EH (cell line): ENCODE measurements around the gene MSRB1.
"Not testable (repeated sequence)": the region's sequence is repeated elsewhere in the genome, so short reads cannot be mapped to it uniquely, and the experiment has no call there.

Source experiments
- DNase-seq: peaks from one replicate; pipeline ENCODE4 v3.0.0-alpha.2; 2015; ENCODE audit warnings: low read depth

The MSRB1 gene

DNA sequence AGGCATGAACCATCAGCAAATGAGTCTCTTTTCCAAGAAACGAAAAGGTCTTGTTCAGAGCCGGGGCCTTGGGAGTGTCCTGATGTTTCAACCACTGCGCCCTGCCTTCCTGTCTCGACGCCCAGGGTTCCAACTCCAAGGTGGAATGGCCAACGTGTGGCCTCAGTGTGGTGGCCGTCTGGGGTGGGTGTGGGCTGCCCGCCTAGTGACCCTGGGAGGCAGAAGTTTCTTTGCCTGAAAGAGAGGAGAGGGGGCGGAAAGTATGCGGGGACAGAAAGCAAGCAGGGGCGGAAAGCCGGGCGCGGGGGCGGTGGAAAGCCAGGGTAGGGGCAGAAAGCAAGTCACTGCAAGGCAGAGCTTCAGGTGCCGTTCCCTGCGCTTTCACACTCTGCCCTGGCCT is 4.1 kb downstream of the MSRB1 start:
- no peak for DNase-seq

DNA sequence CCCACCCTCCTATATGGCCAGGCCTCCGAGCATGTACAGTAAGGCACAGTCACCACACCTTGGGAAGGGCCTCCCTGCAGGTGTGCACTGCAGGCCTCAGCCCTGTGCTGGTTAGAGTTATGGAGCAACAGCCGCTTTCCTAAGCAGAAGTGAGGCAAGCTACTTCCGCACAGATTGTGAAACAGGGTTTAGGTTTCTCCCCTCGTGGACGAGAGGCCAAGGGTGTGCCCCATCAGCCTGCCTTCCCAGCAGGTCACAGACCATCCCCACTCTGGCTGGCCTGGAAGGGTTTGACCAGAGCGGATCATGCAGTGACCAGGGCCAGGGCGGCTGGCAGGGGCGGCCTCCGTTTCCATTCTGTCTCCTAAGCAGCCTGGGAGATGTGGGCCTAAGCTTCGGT is 4.7 kb downstream of the MSRB1 start:
- DNase-seq, result no peak

DNA sequence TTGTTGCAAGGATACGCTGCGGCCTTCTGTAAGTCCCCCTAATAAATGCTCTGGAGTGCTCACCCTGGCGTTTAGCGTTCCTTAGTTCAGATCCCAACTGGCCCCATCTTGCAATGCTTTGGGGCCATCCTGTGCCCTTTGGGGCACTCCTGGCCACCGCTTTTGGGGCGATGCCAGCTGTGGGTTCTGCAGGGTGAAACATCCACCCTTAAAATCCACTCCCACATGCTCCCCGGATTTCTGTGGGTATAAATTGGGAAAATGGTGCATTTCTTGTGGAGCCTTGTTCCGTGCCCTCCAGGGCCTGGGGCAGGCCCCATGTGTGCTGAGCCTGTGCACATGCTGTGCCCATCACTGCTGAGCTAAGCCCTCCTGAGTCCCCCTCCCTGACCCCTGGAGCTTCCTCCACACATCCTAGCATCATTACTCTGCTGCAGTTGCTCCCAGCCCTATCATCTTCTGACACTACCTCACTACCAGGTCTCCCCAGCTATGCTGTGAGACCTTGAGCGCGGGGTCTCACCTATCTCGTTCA is 6.0 kb downstream of the MSRB1 start:
- DNase-seq, result no peak

DNA sequence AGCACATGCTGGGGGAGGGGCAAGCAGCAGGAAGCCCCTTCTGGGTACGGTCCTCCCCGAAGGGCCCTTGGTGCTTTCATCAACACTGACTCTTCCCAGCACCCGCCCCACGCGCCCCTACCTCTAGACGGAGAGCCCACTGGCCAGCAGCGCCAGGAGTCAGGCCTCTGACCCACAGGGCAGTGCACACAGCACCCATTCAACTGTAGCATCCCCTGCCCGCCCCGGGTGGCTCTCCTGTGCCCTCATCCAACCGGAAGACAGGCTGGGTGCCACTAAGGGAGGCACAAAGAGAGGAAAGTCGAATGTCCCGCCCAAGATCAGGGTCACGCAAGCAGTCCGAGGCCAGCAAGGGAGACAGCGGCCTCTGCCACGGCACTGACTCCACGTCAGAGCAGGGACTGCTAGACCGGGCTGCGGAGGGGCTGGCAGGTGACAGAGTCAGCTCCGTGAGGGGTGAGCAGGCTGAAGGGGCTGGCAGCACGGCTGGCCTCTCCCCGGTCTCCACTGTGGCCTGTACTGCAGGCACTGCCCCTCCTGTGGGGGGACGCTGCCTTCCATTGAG is 9.8 kb downstream of the MSRB1 start:
- no peak for DNase-seq

DNA sequence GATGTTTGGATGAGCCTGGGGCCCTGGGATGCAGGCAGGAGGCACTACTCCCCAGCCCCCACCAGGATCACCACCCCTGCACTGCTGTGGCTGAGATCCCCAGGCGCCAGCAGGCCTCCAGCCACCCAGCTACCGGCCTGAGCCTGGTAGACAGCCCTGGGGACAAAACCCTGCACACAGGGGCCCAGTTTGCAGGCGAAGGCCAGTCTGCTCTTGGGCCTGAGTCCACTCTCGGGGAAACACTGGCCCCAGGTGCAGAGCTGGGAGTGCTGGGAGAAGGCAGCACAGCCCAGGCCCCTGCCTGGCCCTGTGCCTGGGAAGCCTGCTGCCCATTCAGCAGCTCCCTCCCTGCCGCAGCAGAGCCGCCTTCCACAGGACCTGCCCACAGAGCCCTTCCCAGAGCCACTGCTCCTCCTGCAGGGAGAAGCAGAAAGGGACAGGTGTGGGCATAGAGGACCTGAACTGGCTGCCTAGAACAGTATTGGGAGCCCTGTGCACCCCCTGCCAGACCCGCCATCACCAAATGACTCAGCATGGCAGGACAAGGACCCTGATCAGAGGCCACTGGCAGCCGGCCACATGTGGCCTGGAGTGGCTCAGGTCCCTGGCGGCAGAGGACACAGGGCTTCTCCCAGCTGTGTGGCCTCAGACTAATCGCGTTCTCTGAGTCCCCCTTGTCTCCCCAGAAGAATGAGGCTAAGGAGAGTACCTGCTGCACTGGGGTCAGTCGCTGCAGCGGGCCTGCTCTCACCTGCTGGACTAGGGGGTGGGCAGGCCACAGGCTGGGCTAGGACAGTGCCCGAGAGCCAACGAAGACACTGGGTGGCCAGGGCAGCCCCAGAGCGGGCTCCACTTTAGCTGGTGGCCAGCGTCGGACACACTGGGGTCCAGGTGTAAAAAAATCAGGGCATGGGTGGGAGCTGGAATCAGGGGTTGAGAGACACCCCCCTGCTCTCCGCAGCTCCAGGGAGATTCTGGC is 10.7 kb downstream of the MSRB1 start:
- peak; percentile 24 for DNase-seq

DNA sequence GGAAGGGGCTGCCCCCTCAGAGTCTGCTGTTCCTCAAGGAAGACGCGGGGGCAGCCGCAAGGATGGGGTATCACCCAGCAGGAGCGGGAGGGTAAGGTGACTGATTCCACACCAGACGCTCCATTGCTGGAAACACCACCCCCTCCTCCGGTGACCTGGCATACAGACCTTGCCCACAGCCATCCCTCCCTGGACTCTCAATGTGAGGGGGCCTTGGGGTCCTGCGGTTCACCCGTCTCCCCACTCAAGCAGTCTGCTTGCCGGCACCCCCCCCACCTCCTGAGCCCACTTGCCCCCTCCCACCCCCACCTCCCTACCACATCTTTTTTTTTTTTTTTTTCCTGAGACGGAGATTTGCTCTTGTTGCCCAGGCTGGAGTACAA is 12.7 kb downstream of the MSRB1 start:
- no peak for DNase-seq

DNA sequence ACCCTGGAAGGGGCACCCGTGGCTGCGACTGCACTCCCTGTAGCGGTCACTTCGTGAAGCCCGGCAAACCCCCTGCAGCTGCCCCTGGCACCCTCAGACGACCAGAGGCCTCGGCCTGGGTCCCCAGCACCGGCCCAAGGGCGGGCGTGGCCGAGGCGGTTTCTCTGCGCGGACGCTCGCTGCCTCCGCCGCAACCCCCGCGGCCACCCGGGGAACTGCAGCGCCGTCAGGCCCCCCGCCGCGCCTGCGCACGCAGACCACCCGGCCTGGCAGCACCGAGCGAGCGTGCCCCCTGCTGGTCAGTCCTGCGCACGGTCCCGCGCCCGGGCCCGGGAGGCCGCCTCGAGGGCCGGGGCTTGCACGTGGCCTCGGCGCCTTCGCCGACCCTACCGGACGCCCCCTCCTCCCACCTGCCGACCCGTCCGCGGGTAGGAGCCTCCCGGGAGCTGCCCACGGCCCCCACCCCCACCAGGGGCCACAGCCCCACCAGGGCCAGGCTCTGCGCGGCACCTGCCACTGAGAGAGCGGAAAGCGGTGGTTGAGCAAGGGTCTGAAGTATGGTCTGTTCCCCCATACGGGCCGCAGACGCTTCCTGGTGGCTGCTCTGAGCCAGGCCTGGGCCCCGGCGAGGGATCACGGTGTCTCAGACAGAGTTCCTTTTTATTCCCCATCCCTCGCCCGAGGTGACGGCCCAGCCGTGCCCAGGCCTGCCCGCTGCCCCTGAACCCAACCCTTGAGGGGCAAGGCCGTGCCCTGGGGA is 13.2 kb downstream of the MSRB1 start:
- peak; percentile 80 for DNase-seq

DNA sequence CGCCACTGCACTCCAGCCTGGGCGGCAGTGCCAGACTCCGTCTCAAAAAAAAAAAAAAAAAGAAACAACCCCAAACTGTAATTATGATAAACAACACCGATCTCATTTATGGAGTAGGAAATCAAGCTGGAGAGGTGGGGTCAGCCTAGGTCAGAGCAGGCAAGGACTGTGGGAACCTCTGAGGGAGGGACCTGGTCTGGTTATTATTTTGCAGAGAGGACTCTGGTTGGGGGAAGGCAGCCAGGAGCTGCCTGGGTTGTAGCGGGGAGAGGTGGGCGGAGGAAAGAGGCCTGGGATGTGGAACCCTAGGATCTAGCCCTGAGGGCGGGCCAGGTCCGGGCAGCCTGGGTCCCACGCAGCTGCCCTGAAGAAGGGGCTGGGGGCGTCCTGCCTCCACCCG is 13.9 kb downstream of the MSRB1 start:
- peak; percentile 46 for DNase-seq

DNA sequence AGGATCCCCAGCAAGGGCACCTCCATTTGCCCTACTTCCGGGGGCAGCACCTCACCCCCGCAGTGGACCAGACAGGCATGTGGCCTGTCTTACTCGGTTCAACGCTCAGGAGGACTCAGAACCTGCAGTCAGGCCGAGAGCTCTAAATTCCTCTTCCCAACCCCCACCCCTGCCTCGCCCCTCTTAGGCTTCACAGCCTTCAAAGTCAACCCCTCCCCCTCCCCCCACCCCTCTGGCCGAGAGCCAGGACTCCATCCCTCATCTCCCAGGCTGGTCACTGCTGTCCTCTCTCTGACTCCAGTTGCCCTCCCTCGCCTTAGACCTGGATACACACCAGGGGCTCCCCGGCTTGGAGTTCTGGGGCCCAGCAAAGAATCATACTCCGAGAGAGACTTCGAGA is 16.7 kb downstream of the MSRB1 start:
- no peak for DNase-seq

DNA sequence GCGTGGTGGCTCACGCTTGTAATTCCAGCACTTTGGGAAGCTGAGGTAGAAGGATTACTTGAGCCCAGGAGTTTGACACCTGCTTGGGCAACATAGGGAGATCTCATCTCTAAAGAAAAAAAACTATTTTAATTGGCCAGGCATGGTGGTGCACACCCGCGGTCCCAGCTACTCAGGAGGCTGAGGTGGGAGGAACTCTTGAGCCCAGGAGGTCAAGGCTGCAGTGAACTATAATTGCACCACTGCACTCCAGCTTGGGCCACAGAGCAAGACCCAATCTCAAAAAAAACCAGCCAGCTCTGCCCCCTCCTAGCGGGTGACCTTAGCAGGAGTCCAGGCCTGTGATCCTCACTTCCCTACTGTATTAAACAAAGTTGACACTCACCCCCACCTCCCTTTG is 18.9 kb downstream of the MSRB1 start:
- DNase-seq, result no peak

DNA sequence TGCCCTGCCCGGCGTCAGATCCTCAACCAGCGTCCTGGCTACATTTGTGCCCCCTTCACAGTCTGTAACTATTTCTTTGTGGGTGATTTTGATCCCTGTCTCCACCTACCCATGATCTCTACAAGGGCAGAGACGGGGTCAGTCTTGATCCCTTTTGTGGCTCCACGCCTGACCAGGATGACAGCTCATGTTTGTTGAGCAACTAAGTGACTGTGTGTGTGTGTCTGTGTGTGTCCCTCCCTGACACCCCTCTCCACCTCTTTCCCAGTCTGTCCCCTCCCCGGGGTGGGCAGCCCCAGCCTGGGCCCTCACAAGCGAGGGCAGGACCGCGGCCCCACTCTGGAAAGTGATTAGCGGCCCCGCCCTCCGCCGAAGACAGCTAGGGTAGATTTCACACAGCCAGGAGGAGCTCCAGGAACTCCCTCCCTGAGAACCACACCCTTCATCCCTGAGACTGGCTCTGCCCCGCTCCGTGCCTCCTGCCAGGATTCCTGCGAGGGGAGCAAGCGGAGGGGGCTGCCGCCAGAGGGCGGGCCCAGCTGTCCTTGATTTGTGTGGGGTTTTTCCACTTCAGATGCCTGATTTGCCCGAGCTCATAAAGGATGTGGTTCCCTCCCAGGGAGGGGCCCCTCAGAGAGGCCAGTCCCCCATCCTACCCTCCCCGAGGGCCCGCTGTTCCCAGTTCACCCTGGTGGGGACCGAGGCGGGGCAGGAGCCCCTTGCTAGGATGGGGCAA is 19.5 kb downstream of the MSRB1 start:
- DNase-seq, result peak; percentile 51

DNA sequence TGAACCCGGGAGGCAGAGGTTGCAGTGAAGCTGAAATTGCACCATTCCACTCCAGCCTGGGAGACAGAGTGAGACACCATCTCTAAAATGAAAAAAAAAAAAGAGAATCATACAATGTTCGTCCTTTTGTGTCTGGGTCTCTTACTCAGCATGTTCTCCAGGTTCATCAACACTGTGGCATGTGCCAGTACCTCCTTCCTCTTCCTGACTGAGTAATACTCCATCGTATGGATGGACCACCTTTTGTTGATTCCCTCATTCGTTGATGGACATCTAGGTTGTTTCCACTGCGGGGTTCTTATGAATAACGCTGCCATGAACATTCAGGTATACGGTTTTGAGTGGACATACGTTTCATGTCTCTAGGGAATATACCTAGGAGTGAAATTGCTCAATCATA is 20.6 kb downstream of the MSRB1 start:
- DNase-seq, result no peak

DNA sequence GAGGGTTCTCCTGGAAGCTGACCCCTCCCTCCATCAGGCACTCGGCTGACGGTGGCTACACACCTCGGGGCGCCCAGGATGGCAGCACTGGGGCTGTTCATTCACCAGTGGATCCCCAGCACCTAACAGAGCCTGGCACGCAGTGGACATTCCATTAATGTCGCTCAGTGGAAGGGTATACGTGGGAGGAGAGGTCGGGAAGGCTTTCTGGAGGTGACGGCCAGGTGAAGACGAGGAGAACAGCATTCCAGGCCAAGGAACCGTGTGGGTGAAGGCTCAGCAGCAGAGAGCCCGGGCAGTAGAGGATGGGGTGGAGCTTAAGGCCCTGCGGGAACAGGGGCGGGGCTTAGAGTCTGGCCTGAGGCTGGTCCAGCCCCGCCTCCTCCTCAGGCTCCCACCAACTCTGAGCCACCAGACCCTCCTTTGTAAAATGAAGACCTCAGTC is 22.2 kb downstream of the MSRB1 start:
- DNase-seq, result peak; percentile 22

DNA sequence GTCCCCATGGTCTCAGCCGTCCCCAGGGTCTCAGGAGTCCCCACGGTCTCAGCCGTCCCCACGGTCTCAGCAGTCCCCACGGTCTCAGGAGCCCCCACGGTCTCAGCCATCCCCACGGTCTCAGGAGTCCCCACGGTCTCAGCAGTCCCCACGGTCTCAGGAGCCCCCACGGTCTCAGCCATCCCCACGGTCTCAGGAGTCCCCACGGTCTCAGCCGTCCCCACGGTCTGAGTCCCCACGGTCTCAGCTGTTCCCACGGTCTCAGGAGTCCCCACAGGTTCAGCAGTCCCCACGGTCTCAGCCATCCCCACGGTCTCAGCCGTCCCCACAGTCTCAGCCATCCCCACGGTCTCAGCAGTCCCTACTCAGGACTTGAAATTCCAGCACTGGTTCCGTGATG is 22.9 kb downstream of the MSRB1 start:
- not testable (repeated sequence) for DNase-seq

DNA sequence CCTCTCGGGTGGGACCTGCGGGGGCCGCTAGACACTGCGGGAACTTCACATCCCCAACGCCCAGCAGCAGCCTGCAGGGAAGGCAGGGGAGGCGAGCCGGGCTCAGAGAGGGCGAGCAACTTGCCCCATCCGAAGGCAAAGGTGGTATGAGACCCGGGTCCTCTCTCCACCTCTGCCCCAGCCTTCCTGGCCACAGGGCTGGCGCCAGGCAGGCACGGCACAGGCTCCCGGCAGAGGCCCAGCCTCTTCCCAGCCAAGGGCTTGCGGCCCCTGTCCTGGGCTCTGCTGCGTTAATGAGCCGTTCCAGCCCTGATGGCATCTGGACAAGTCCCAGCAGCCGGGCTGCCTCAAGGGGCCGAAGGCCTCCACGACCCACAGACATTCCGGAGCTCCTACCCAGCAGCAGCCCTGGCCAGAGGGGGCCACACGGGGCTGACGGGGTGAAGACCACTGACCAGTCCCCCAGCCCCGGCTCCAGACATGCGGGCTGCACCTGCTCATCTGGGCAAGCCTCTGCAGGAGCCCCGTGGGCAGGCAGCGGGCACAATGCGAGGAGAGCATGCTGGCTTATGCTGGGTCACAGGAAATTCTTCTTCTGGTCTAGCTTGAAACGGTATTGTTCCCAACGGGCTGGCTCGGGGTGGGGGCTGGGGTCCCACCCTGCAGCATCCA is 23.5 kb downstream of the MSRB1 start:
- DNase-seq, result no peak

DNA sequence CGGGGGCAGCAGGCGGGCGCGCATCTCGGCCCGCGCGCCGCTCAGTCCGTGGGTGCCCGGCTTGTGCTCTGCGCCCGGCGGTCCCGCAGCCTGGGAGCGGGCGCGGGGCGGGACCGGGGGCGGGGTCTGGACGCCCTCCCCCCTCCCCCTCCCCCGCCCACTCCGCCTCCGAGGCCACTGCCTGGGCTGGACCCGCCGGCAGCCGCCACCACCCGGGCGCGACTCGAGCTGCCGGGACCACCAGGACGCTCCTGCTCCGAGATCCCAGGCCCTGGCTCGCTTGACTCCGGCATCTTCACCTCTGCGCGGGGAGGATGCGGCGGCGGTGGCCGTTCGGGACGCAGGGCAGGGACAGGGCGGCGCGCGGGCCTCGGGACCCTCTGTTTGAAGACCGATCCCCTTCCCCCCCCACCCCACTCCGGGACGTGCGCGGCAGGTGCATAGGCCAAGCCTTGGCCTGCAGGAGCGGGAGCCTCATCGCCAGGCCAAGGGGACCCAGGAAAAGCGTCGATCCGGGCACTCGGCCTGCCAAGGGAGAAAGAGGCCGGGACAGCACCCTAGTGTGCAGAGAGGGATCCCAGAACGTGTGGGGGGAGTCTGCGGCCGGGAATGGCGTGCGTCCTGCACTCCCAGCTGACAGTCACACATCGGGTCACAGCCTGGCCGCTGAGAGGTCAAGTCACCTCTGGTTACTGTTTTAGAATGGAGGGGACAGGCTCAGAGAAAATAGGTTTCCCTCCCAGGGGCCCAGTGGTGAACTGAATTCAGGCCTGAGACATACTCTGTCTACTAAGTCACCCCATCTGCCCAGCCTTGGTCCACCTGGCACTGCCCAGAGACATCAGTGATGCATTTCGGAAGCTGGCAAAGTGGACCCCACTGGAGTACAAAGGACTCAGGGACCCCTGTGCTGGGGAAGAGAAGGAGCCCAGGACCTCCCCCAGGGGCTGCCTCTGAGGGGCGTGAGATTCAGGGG is 24.4 kb downstream of the MSRB1 start, which contains the start of gene HS3ST6:
TSS of gene HS3ST6 (minus strand) at position 65 of the 976 bp plus-strand sequence. CDS start 92 bp downstream, outside the sequence.
- DNase-seq, result no peak

DNA sequence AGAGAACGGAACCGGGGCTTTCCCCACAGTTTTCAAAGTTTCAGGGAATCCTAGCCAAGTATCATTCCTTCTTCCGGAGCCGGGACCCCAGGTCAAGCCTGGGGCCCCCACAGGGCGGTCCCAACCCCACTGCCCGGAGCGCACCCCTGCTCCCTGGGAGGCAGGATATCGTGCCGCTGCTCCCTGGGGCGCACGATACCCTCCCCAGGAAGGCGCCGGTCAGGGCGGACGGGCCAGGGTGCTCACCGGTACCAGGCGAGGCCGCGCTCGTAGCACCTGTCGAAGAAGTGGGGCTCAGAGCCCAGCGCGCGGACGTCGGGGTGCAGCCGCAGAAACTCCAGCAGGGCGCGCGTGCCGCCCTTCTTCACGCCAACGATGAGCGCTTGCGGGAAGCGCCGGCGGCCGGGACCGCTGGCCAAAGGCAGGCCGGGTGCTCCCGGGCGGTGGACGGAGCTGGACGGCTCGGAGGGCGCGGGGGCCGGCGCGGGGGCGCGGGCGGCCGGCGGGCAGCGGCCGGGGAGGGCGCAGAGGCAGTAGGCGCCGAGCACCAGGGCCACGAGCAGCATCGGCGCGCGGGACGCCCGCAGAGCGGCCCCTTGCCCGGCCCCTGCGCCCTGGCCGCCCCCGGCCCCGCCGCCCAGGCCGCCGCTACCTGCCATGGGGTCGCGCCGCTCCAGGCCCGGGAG is 25.2 kb downstream of the MSRB1 start:
- no peak for DNase-seq

DNA sequence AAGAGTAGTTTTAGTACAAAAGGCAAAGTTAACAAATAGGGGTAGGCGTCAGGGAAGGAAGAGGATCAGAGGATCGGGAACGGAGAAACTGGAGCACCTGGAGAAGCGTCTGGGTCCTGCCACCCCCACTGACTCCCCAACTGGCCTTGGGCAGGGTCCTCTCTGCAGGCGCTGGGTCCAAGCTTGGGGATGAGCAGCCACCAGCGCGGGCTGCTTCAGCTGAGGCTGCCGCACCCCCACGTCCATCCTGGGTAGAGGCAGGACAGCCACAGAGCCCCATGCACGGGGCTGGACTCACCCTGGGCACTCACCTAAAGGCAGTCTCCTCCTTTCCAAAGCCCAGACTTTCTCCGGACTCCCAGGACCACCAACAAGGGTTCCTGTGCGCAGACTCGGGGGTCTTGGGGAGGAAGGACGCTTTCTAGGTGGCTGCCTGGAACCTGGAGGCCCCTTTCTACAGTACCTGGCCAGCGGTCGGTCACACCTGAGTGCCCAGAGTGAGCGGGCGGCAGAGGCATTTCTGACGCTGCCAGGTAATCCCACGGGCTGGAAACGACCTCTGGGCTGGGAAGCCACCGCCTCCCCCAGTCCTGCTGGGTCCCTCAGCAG is 25.8 kb downstream of the MSRB1 start:
- DNase-seq, result no peak

DNA sequence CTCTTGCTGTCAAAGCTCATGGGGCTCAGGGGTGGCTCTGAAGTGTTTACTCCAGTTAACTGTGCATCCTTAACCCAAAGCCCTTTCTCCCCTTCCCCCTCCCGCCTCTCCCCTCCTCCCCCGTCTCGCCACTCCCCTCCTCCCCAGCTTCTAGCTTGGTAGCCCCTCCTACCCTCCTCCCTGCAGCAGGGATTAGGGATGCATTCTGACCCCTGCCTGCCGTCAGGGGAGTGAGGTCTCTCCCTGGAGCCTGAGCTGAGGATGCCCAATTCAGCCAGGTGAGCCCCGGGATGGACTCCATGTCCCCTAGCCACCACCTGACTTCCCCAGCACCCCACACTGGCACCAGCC is 26.4 kb downstream of the MSRB1 start:
- DNase-seq, result no peak
